GM23248 (cell line): ENCODE measurements around the gene PERCC1.

Source experiments
- EZH2 ChIP-seq: fragments of 200-600 bp; sonication (generic); IDR thresholded peaks from 2 replicates; pipeline ENCODE4 v1.6.1; 2018; ENCODE audit warnings: antibody characterized with exemption, mild to moderate bottlenecking; ENCODE audit not compliant: insufficient read depth, poor library complexity, severe bottlenecking
- EZH2phosphoT487 ChIP-seq: fragments of 200-600 bp; sonication (generic); IDR thresholded peaks from 2 replicates; pipeline ENCODE4 v1.6.1; 2018; ENCODE audit warnings: antibody characterized with exemption, moderate library complexity, mild to moderate bottlenecking, low read depth; ENCODE audit not compliant: insufficient read depth

DNA sequence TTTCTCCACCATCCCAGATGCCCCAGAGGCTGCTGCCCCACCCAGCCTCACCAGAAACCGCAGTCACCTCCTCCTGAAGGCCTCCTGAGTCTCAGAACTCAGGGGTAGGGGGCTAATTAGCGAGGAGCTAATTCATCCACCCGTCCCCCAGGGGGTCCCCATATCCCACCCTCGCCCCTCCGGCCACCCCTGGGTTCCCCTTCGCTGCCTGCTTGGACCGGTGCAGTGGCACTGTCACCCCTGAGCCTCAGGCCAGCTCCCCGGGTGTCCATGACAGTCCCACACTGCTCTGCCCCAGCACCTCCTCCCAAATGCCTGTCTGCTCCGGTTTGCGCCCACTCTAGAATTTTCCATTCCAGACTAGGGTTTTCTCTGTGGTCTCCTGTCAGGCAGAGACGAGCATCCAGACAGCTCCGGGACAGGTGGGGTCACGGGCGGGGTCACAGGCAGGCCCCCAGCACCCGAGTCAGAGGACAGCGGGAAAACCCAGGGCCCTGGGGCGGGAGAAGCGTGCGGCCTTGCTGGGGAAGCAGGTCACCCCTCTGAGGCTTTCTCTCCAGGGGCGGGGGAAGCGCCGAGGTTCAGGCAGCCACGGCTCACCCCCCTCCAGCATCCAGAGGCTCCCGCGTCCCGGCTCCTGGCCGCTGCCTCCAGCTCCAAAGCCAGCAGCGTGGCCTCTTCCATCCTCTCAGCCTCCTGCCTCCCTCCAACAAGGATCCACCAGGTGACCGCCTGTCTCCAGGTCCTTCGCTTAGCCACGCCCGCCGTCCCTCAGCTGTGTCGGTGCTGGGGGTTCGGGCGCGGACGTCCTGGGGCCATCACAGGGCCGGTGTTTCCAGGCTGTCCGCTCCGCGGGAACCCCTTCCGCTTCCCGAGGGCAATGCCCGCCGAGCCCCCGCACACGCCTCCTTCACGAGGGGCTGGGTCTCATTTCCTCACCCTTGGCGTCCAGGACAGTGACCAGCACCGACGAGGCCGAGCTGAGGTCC is 3.1 kb upstream of the PERCC1 start:
- TF ChIP-seq EZH2: no peak
- TF ChIP-seq EZH2phosphoT487: no peak
